Osteoblast (primary cell): ENCODE measurements around the gene CSRNP2. TPM values are rescaled to one million over a fixed set of nuclear protein-coding genes. Genes with fewer than 3 reads are reported as not detected.

Experiments used
- DNase-seq: peaks from one replicate; pipeline ENCODE4 v3.0.0; 2011; ENCODE audit warnings: low spot score, mixed read lengths; ENCODE audit not compliant: insufficient read length; ENCODE audit errors: missing footprints
- H2AFZ ChIP-seq: 2 replicates; pipeline ENCODE4 v1.6.0; 2011; ENCODE audit warnings: mild to moderate bottlenecking, low read length
- H3K27ac ChIP-seq: 2 replicates; pipeline ENCODE4 v1.5.1; 2011; ENCODE audit warnings: mild to moderate bottlenecking, low read depth, low read length, moderate library complexity
- H3K27me3 ChIP-seq: 2 replicates; pipeline ENCODE4 v1.6.0; 2012; ENCODE audit warnings: mild to moderate bottlenecking, control low read depth, inconsistent platforms, low read length, moderate library complexity; ENCODE audit not compliant: insufficient read depth
- H3K36me3 ChIP-seq: 2 replicates; pipeline ENCODE4 v1.5.1; 2011; ENCODE audit warnings: mild to moderate bottlenecking, low read length, control low read depth, moderate library complexity; ENCODE audit not compliant: insufficient read depth
- H3K4me1 ChIP-seq: 2 replicates; pipeline ENCODE4 v1.5.1; 2011; ENCODE audit warnings: mild to moderate bottlenecking, low read length, control low read depth, moderate library complexity; ENCODE audit not compliant: insufficient read depth
- H3K4me2 ChIP-seq: 2 replicates; pipeline ENCODE4 v1.6.0; 2011; ENCODE audit warnings: mild to moderate bottlenecking, low read length; ENCODE audit not compliant: insufficient read depth
- H3K4me3 ChIP-seq: fragments of 200-600 bp; sonication (generic); 3 replicates; pipeline ENCODE4 v1.5.1; 2012; ENCODE audit warnings: mild to moderate bottlenecking, low read length, inconsistent platforms; ENCODE audit not compliant: insufficient read depth
- H3K79me2 ChIP-seq: 2 replicates; pipeline ENCODE4 v1.6.0; 2012; ENCODE audit warnings: mild to moderate bottlenecking, low read length, control low read depth, inconsistent platforms; ENCODE audit not compliant: insufficient read depth
- H3K9me3 ChIP-seq: 2 replicates; pipeline ENCODE4 v1.5.1; 2011; ENCODE audit warnings: low read depth, low read length, control low read depth
- H4K20me1 ChIP-seq: 2 replicates; pipeline ENCODE4 v1.6.0; 2012; ENCODE audit warnings: mild to moderate bottlenecking, low read length, control low read depth; ENCODE audit not compliant: insufficient read depth
- total RNA-seq: library from RNA; depleted of rRNA; stranded (reverse); fragments of >200 nt; gene quantifications from 2 replicates; pipeline ENCODE4 v1.2.3, GENCODE V29; 2012
- TF ChIP-seq, protein P1 (sequence below): IDR thresholded peaks from 2 replicates; pipeline ENCODE4 v1.5.1; 2011; ENCODE audit warnings: mild to moderate bottlenecking, low read depth, low read length, moderate library complexity; ENCODE audit errors: extremely low read depth

CSRNP2 gene
- total RNA-seq, 1 donor, result 30.0 TPM

DNA sequence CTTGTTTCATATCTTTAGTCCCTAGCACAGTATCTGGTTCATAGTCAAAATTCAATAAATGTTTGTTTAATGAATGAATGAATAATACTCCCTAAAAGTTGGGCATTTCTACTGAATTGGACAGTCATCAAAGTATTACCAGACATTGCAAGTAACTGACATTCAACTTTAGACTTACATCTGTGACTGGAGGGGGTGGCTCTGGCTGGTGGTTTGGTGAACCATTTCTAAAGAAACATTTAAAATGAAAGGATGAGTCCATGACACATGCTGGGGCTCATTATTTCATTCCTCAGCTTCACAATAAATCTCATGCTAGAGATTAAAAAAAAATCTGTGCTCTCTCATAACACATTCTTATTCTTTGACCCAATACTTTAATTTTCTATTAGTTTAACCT, 20.6 kb upstream of the CSRNP2 start:
- H4K20me1 ChIP-seq, result no peaks in the 10 kb centered on the region
- no peak overlapping the region for H3K4me2 ChIP-seq
- DNase-seq, result peak; percentile 15
- H3K9me3 ChIP-seq, result no peaks in the 10 kb centered on the region
- no peak overlapping the region for H3K27ac ChIP-seq
- H3K36me3 ChIP-seq, result peaks cover 55% of the 10 kb centered on the region
- TF ChIP-seq, protein P1, sequence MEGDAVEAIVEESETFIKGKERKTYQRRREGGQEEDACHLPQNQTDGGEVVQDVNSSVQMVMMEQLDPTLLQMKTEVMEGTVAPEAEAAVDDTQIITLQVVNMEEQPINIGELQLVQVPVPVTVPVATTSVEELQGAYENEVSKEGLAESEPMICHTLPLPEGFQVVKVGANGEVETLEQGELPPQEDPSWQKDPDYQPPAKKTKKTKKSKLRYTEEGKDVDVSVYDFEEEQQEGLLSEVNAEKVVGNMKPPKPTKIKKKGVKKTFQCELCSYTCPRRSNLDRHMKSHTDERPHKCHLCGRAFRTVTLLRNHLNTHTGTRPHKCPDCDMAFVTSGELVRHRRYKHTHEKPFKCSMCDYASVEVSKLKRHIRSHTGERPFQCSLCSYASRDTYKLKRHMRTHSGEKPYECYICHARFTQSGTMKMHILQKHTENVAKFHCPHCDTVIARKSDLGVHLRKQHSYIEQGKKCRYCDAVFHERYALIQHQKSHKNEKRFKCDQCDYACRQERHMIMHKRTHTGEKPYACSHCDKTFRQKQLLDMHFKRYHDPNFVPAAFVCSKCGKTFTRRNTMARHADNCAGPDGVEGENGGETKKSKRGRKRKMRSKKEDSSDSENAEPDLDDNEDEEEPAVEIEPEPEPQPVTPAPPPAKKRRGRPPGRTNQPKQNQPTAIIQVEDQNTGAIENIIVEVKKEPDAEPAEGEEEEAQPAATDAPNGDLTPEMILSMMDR, result no peak
- H2AFZ ChIP-seq, result no peak overlapping the region
- H3K27me3 ChIP-seq, result no peaks in the 10 kb centered on the region
- H3K4me3 ChIP-seq, result no peak overlapping the region
- H3K79me2 ChIP-seq, result no peaks in the 10 kb centered on the region
- no peaks in the 10 kb centered on the region for H3K4me1 ChIP-seq

- Histone ChIP-seq H3K27me3 (no peaks in the 10 kb centered on the region), H3K4me2 (no peak overlapping the region), H3K27ac (no peak overlapping the region), H3K36me3 (peaks cover 70% of the 10 kb centered on the region), H3K9me3 (no peaks in the 10 kb centered on the region), H3K4me3 (no peak overlapping the region), H2AFZ (no peak overlapping the region), H3K79me2 (no peaks in the 10 kb centered on the region), H3K4me1 (no peaks in the 10 kb centered on the region), H4K20me1 (no peaks in the 10 kb centered on the region)
- TF ChIP-seq, protein P1, result no peak
- no peak for DNase-seq
Measured at GRCh38 chr12:51098611-51099010, 15.2 kb upstream of the CSRNP2 start.

- TF ChIP-seq, protein P1, result no peak
- H3K4me1 ChIP-seq, result no peaks in the 10 kb centered on the region
Measured at GRCh38 chr12:51090705-51091229, 7.4 kb upstream of the CSRNP2 start.

DNA sequence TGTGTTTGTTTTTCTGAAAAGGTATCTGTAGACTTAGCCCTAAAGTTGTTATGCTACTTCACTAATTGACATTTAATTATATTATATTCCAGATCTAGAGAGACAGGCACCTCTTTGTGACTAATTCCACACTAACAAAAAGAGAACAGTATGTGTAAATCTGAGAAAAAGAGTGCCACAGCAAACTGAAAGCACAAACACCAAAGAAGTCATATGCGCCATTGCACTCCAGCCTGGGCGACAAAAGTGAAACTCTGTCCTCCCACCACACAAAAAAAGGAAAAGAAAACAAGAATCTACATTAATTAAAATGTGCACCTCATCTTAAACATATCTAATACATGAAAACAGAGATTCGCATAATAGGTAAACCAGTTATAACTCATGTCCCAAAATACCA, 4.4 kb upstream of the CSRNP2 start:
- no peak for DNase-seq
- Histone ChIP-seq H3K4me2 (no peak overlapping the region), H3K36me3 (peaks cover 3% of the 10 kb centered on the region), H3K4me3 (no peak overlapping the region), H3K79me2 (peaks cover 4% of the 10 kb centered on the region), H4K20me1 (no peaks in the 10 kb centered on the region), H3K27me3 (no peaks in the 10 kb centered on the region), H3K9me3 (no peaks in the 10 kb centered on the region), H3K27ac (no peak overlapping the region), H2AFZ (no peak overlapping the region), H3K4me1 (no peaks in the 10 kb centered on the region)
- TF ChIP-seq, protein P1, result no peak

More at GRCh38 chr12:51090705-51091229, 7.4 kb upstream of the CSRNP2 start:
- no peak for DNase-seq
- Histone ChIP-seq H2AFZ (no peak overlapping the region), H3K79me2 (no peaks in the 10 kb centered on the region), H3K4me3 (no peak overlapping the region), H3K27ac (no peak overlapping the region), H3K4me2 (no peak overlapping the region), H3K9me3 (no peaks in the 10 kb centered on the region), H3K27me3 (no peaks in the 10 kb centered on the region), H3K36me3 (peaks cover 23% of the 10 kb centered on the region), H4K20me1 (no peaks in the 10 kb centered on the region)
